Retinal pigment epithelial cell (primary cell): Measurements from ENCODE around the gene HEBP2.

Source experiments
- DNase-seq: peaks from one replicate; pipeline ENCODE4 v3.0.0-alpha.2; 2010; ENCODE audit warnings: low read depth
- H3K4me3 ChIP-seq: 2 replicates; pipeline ENCODE4 v1.5.1; 2011; ENCODE audit warnings: mild to moderate bottlenecking, low read length, control low read depth, moderate library complexity
- CTCF ChIP-seq: conservative IDR thresholded peaks from 2 replicates; pipeline ENCODE4 v1.5.1; 2011; ENCODE audit warnings: low read depth, low read length, control low read depth, inconsistent platforms

Gene HEBP2

GRCh38 chr6:138432063-138432356, 28.0 kb downstream of the HEBP2 start:
- no peak for DNase-seq
- TF ChIP-seq CTCF = no peak
- no peak overlapping the region for H3K4me3 ChIP-seq

- no peak overlapping the region for H3K4me3 ChIP-seq
- no peak for TF ChIP-seq CTCF
- DNase-seq = no peak
These were observed 30.1 kb downstream of the HEBP2 start for GRCh38 chr6:138434096-138434495.

- no peak for TF ChIP-seq CTCF
- DNase-seq = no peak
- no peak overlapping the region for H3K4me3 ChIP-seq
These were observed 30.9 kb downstream of the HEBP2 start for GRCh38 chr6:138434925-138435324.

- H3K4me3 ChIP-seq = no peak overlapping the region
- no peak for DNase-seq
- TF ChIP-seq CTCF = no peak
These were observed 35.5 kb downstream of the HEBP2 start for GRCh38 chr6:138439546-138439945.

GRCh38 chr6:138440296-138440695, 36.3 kb downstream of the HEBP2 start:
- no peak for DNase-seq
- no peak for TF ChIP-seq CTCF
- H3K4me3 ChIP-seq = no peak overlapping the region

- no peak overlapping the region for H3K4me3 ChIP-seq
- no peak for DNase-seq
- no peak for TF ChIP-seq CTCF
These were observed 36.8 kb downstream of the HEBP2 start for GRCh38 chr6:138440758-138441357.

- H3K4me3 ChIP-seq = no peak overlapping the region
- no peak for DNase-seq
- TF ChIP-seq CTCF = no peak
These were observed 37.9 kb downstream of the HEBP2 start for GRCh38 chr6:138441965-138442364.
